Left cardiac atrium (tissue), 4 donors: ENCODE data around the gene CDK2AP2. TPM values are rescaled to one million over a fixed set of nuclear protein-coding genes. Genes with fewer than 3 reads are reported as not detected.
A peak's percentile ranks its signal among the peaks of the same experiment; 100 is the strongest.
"Not testable (repeated sequence)": the region's sequence is repeated elsewhere in the genome, so short reads cannot be mapped to it uniquely, and the experiment has no call there.

ENCODE experiments used
- ATAC-seq, 2 donors: fragments of 200-7000 bp; cut with Tn5 transposase; one replicate each; pipeline ENCODE4 v1.9.1; 2020; ENCODE audit warnings: mild to moderate bottlenecking in 2 of 2, moderate library complexity in 2 of 2
- DNase-seq: peaks from one replicate; pipeline ENCODE4 v3.0.0-alpha.2; 2020
- intact Hi-C, 2 donors: fragments of 100-400 bp; cut with DNase I; formaldehyde crosslinking; loops; one replicate each; pipeline versions ENCODE4 v1.14.1 to v1.15.1; 2022 to 2023
- long read RNA-seq: library from polyadenylated mRNA; unstranded; transcript quantifications from one replicate; pipeline ENCODE4 v2.0.0, GENCODE V29; 2021
- total RNA-seq, 2 donors: library from RNA; stranded (reverse); fragmentation: NEBNext Ultra II Directional; extraction: Animal tissue kit (Norgen Biotek cat#: 25700); gene quantifications; one replicate each; pipeline ENCODE4 v1.2.1, GENCODE V29; 2021
- donor health status: DM: no; HTN: yes; CAD: no.
- donor health status: DM: no; HTN: yes; CAD: no; lungs with severe emphysema.
- donor health status: DM: yes; HTN: yes; CAD: no.
- donor health status: Dilated cardiomyopathy.

Gene CDK2AP2
- total RNA-seq = 10 to 100 TPM; 44.8 to 60.9 TPM
- long read RNA-seq, transcript CDK2AP2-201 (4 exons, 1,378 nt) = major isoform, 35 of 44 reads
- long read RNA-seq, partial matches to known transcripts = 2 of 44 reads
- long read RNA-seq, other reads (novel, unspliced or antisense) = 0 of 44 reads

- intact Hi-C loops = loop anchor here (5.0 to 10.0 kb wide), 3 partner anchors 54 to 113 kb away; partner anchors contain the start of genes PPP1CA (in 1 of the 2), RAD9A (in 1 of the 2) and TBC1D10C (in 1 of the 2)
- ATAC-seq = peak; percentile 84 to 85
- peak; percentile 100 for DNase-seq
These were observed at the start of gene CDK2AP2 for GRCh38 chr11:67507864-67508485. TSS of gene CDK2AP2 (minus strand) at chr11:67508162. CDS start at chr11:67508082, 80 bp downstream.

GRCh38 chr11:67556244-67556643 lies 48.3 kb upstream of the CDK2AP2 start:
- DNase-seq = no peak
- intact Hi-C loops = no loop called here
- no peak for ATAC-seq

GRCh38 chr11:67551697-67552096 lies 43.7 kb upstream of the CDK2AP2 start:
- DNase-seq, ATAC-seq, intact Hi-C loops: not testable (repeated sequence)

GRCh38 chr11:67551127-67551526 lies 43.2 kb upstream of the CDK2AP2 start:
- intact Hi-C loops = no loop called here
- ATAC-seq (no peak), DNase-seq (no peak)

GRCh38 chr11:67548555-67549110 lies 40.7 kb upstream of the CDK2AP2 start:
- ATAC-seq = no peak
- intact Hi-C loops = no loop called here
- no peak for DNase-seq

GRCh38 chr11:67548112-67548511 lies 40.1 kb upstream of the CDK2AP2 start:
- DNase-seq, ATAC-seq, intact Hi-C loops: not testable (repeated sequence)

GRCh38 chr11:67545280-67545679 lies 37.3 kb upstream of the CDK2AP2 start:
- DNase-seq (peak; percentile 62), ATAC-seq (peak; percentile 83 to 94)
- intact Hi-C loops = no loop called here

GRCh38 chr11:67544616-67545242 lies 36.8 kb upstream of the CDK2AP2 start:
- DNase-seq (no peak), ATAC-seq (peak in 1 of 2 donors; percentile 22)

GRCh38 chr11:67543585-67543984 lies 35.6 kb upstream of the CDK2AP2 start:
- ATAC-seq (no peak), DNase-seq (no peak)
- intact Hi-C loops = no loop called here

More at GRCh38 chr11:67544616-67545242, 36.8 kb upstream of the CDK2AP2 start:
- intact Hi-C loops = no loop called here

- DNase-seq = no peak
- intact Hi-C loops = no loop called here
- ATAC-seq = no peak
These were observed 35.0 kb upstream of the CDK2AP2 start for GRCh38 chr11:67542971-67543370.

- intact Hi-C loops = no loop called here
- DNase-seq (no peak), ATAC-seq (no peak)
These were observed 34.2 kb upstream of the CDK2AP2 start for GRCh38 chr11:67542169-67542568.

GRCh38 chr11:67541198-67541597 lies 33.2 kb upstream of the CDK2AP2 start:
- DNase-seq (no peak), ATAC-seq (no peak)
- intact Hi-C loops = no loop called here

GRCh38 chr11:67539550-67539949 lies 31.6 kb upstream of the CDK2AP2 start:
- ATAC-seq = no peak
- no peak for DNase-seq
- intact Hi-C loops = no loop called here

- ATAC-seq (no peak), DNase-seq (no peak)
- intact Hi-C loops = no loop called here
These were observed 31.0 kb upstream of the CDK2AP2 start for GRCh38 chr11:67538823-67539505.

GRCh38 chr11:67538306-67538705 lies 30.3 kb upstream of the CDK2AP2 start:
- ATAC-seq (no peak), DNase-seq (no peak)
- intact Hi-C loops = no loop called here

- intact Hi-C loops = no loop called here
- ATAC-seq (no peak), DNase-seq (no peak)
These were observed 27.6 kb upstream of the CDK2AP2 start for GRCh38 chr11:67535561-67535960.

GRCh38 chr11:67534070-67534679 lies 26.2 kb upstream of the CDK2AP2 start:
- intact Hi-C loops = no loop called here
- no peak for DNase-seq
- no peak for ATAC-seq

GRCh38 chr11:67532889-67533288 lies 24.9 kb upstream of the CDK2AP2 start:
- DNase-seq (no peak), ATAC-seq (no peak)
- intact Hi-C loops = no loop called here

GRCh38 chr11:67530282-67530592 lies 22.3 kb upstream of the CDK2AP2 start:
- intact Hi-C loops = no loop called here
- DNase-seq (no peak), ATAC-seq (no peak)
